ENCODE data around the gene HACE1.

GRCh38 chr6:104788400-104788799 is 71.3 kb downstream of the HACE1 start:
- TF ChIP-seq CTCF (IDR thresholded peaks at IDR 0.05), result no peak
- no peak for TF ChIP-seq POLR2A (IDR thresholded peaks at IDR 0.05)
